ENCODE data around the gene FBLN1.
"Not testable (repeated sequence)": the region's sequence is repeated elsewhere in the genome, so short reads cannot be mapped to it uniquely, and the experiment has no call there.

FBLN1 gene

DNA sequence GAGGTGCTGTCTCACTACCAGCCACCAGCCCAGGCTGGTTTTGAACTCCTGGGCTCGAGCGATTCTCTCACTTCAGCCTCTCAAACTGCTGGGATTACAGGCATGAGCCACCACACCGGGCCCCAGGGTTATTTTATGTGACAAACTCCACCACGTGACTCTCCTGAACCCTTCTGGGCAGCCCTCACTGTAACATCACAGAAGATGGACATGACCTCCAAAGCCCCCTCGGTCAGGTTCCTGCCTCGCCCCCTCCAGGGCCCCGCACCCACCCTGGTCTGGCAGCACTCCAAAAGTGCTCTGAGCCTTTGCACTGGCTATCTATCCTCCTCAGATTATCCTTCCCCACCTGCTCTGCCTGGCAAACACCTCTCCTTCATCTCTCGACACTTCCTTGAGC, 45.9 kb upstream of the FBLN1 start:
- ChIA-PET CTCF (interaction anchor here (1.0 kb wide), 1 partner anchor 13 kb away, joined by 3 read pairs; no protein-coding TSS in a partner anchor), POLR2A (no interaction called here)
- TF ChIP-seq, protein P1, sequence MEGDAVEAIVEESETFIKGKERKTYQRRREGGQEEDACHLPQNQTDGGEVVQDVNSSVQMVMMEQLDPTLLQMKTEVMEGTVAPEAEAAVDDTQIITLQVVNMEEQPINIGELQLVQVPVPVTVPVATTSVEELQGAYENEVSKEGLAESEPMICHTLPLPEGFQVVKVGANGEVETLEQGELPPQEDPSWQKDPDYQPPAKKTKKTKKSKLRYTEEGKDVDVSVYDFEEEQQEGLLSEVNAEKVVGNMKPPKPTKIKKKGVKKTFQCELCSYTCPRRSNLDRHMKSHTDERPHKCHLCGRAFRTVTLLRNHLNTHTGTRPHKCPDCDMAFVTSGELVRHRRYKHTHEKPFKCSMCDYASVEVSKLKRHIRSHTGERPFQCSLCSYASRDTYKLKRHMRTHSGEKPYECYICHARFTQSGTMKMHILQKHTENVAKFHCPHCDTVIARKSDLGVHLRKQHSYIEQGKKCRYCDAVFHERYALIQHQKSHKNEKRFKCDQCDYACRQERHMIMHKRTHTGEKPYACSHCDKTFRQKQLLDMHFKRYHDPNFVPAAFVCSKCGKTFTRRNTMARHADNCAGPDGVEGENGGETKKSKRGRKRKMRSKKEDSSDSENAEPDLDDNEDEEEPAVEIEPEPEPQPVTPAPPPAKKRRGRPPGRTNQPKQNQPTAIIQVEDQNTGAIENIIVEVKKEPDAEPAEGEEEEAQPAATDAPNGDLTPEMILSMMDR (IDR thresholded peaks at IDR 0.05; ENCODE audit: insufficient read depth, low read length, missing control alignments), result no peak
- no peak for DNase-seq (ENCODE audit: low read depth, low spot score)
- no peak overlapping the region for H3K4me3 ChIP-seq (ENCODE audit: low read depth, low read length)

DNA sequence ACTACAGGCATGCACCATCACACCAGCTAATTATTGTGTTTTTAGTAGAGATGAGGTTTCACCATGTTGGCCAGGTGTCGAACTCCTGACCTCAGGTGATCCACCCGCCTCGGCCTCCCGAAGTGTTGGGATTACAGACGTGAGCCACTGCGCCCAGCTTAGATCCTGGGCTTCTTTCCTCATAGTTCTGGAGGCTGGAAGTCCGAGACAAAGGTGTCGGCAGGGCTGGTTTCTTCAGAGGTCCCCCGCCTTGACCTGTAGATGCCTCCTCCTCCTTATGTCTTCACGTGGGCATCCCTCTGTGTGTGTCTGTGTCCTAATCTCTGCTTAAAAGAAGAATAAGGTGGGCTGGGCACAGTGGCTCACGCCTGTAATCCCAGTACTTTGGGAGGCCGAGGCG, 44.2 kb upstream of the FBLN1 start:
- no peak overlapping the region for H3K4me3 ChIP-seq (ENCODE audit: low read depth, low read length)
- ChIA-PET POLR2A (no interaction called here), CTCF (no interaction called here)
- DNase-seq (ENCODE audit: low read depth, low spot score), result no peak
- TF ChIP-seq, protein P1 (IDR thresholded peaks at IDR 0.05; ENCODE audit: insufficient read depth, low read length, missing control alignments), result no peak

DNA sequence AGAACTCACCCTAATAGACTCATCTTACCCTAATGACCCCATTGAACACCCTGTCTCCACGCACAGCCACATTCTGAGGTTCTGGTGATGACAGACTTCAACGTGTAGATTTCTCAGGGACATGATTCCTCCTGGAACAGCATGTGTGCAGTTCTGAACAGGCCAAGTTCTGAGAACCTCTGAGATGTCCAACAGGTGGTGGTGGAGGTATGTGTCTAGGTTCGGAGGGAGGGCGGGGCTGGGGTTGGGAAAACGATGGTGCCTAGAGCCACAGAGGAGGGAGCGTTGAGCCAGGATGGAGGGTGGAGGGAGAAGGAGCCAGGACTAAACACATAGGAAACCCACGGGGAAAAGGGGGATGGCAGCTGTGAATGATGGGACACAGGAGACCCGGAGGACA, 43.4 kb upstream of the FBLN1 start:
- ChIA-PET CTCF (no interaction called here), POLR2A (no interaction called here)
- TF ChIP-seq, protein P1 (IDR thresholded peaks at IDR 0.05; ENCODE audit: insufficient read depth, low read length, missing control alignments), result no peak
- no peak overlapping the region for H3K4me3 ChIP-seq (ENCODE audit: low read depth, low read length)
- no peak for DNase-seq (ENCODE audit: low read depth, low spot score)

- no peak overlapping the region for H3K4me3 ChIP-seq (ENCODE audit: low read depth, low read length)
Observed at GRCh38 chr22:45460288-45461109, 42.2 kb upstream of the FBLN1 start.

GRCh38 chr22:45462034-45462655, 40.5 kb upstream of the FBLN1 start:
- H3K4me3 ChIP-seq (ENCODE audit: low read depth, low read length), result no peak overlapping the region
- TF ChIP-seq, protein P1 (IDR thresholded peaks at IDR 0.05; ENCODE audit: insufficient read depth, low read length, missing control alignments), result no peak
- no peak for DNase-seq (ENCODE audit: low read depth, low spot score)
- ChIA-PET CTCF (interaction anchor here (1.0 to 1.3 kb wide), 2 partner anchors 9 to 20 kb away, joined by 3 read pairs; no protein-coding TSS in a partner anchor), POLR2A (no interaction called here)

More at GRCh38 chr22:45460288-45461109, 42.2 kb upstream of the FBLN1 start:
- ChIA-PET CTCF (interaction anchor here (0.7 to 1.3 kb wide), 2 partner anchors 18 to 19 kb away, joined by 3 read pairs; no protein-coding TSS in a partner anchor), POLR2A (no interaction called here)
- DNase-seq (ENCODE audit: low read depth, low spot score), result no peak
- TF ChIP-seq, protein P1 (IDR thresholded peaks at IDR 0.05; ENCODE audit: insufficient read depth, low read length, missing control alignments), result no peak

- H3K4me3 ChIP-seq (ENCODE audit: low read depth, low read length); DNase-seq (ENCODE audit: low read depth, low spot score); CTCF ChIA-PET; POLR2A ChIA-PET: not testable (repeated sequence)
Observed at GRCh38 chr22:45463691-45464090, 39.0 kb upstream of the FBLN1 start.

Measured in AG04449 (cell line).